NOMO-1 treated with dmso at 0.1 percent for 144 hours (cell line): ENCODE measurements around the gene CYP4V2.
A peak's percentile ranks its signal among the peaks of the same experiment; 100 is the strongest.

ENCODE experiments used
- DNase-seq: peaks from one replicate; lab custom pipeline; 2025; ENCODE audit not compliant: unreplicated experiment; lab: John Stamatoyannopoulos, UW

The CYP4V2 gene

DNA sequence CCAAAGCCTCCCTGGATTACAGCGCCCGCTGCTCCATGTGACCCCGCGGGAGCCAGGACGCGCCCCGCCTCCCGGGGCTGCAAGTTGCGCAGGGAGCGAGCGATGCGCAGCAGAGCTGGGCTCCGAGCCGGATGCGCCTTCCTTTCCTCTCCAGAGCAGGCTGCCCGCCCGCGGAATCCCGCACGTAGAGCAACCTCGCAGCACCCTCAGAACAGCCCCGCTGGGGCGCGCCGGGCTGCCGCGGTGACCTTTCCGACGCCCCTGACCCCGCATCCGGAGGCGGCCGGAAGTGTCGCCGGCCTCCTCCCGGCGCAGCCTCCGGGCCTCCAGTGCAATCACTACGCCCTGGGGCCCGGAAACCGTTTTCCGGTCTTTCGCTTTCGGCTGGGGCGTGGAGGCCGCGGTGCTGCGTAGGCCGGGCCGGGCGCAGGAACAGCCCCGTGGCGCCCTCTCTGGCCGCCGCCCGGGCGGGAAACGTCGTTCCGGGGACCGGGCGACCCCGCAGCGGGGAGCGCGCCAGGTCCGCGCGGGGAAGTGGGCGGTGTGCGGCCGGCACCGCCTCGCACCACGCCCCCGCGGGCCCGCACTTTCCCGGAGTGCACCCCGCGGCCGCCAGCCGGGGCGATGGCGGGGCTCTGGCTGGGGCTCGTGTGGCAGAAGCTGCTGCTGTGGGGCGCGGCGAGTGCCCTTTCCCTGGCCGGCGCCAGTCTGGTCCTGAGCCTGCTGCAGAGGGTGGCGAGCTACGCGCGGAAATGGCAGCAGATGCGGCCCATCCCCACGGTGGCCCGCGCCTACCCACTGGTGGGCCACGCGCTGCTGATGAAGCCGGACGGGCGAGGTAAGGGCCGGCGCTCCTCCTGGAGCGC is at the start of gene CYP4V2:
TSS of gene CYP4V2 (plus strand) at position 368 of the 866 bp plus-strand sequence. CDS start at position 625, 257 bp downstream.
- DNase-seq, result peak; percentile 73

DNA sequence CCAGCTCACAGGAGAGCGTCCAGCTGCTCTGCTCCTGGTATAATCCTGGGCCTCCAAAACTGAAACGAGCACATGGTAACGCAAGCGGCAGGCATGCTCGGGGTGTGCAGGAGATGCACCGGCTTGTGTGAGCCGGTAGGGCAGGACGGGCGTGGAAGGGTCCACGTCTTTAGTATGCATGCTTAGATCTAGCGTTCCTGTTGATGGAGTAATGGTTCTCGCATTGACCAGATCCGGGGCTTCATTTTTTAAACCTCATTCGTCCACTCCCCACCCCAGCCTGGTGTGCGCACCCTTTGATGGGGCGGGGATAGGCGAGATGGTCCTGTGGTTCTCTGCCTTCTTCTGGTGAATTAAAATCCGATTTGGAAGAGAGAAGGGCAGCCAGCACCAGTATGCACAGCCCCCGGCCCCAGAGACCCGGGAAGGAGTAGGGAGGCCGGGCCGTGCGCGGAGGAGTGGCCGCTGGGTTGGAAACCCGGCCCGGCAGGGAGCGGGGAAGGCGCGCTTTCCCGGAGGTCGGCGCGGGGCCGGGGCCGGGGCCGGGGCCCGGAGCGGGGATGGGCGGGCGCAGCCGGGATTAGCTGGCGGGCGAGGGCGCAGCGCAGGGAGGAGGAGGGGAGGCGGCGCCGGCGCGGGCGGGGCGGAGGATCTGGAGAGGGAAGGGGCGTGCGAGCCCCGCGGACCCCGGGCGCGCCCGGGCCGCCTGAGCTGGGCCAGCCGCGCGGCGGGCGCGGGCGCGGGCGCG is 47.0 kb upstream of the CYP4V2 start:
- DNase-seq, result no peak

GRCh38 chr4:186144946-186145569 is 46.3 kb upstream of the CYP4V2 start:
- DNase-seq, result no peak

DNA sequence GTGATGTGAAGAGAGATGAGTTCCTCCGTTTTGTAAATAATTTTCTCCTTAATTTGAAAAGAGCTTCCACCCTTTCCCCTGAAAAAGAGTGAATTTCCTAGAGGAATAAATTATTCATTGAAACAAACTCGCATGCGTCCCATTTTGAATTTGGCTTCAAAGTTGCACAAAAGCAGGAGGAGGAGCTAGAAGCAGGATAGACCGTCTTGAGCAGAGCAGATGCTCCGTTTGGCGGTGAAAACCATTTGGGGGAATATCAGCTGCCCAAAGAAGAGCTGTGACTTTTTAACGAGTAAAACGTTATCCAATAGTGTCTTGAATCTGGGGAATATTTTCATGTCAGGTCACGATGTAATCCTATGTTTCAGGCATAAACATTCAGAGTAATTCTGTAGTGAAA is 44.9 kb upstream of the CYP4V2 start:
- no peak for DNase-seq

- DNase-seq, result no peak
Observed at GRCh38 chr4:186148336-186148975, 42.9 kb upstream of the CYP4V2 start.

DNA sequence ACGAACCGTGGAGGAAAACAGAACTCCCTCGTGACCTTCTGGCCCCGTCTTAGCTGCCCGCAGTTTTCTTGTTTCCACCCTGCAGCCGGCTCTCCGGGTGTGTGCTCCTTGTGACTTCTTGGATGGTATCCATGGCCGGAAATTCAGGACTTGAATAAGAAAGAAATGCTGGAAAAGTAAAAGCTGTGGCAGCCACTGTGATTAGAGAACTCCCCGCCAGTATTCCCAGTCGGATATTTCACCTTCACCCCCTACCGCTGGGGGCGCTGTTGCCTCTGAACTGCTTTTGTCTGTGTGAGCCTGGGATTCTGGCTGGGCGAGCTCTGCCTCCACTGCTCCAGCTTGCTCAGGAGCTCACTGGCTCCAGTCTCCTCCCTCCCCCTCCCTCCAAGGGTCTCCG is 41.5 kb upstream of the CYP4V2 start:
- DNase-seq, result no peak

GRCh38 chr4:186150926-186151325 is 40.4 kb upstream of the CYP4V2 start:
- DNase-seq, result no peak

GRCh38 chr4:186151499-186151898 is 39.9 kb upstream of the CYP4V2 start:
- no peak for DNase-seq

DNA sequence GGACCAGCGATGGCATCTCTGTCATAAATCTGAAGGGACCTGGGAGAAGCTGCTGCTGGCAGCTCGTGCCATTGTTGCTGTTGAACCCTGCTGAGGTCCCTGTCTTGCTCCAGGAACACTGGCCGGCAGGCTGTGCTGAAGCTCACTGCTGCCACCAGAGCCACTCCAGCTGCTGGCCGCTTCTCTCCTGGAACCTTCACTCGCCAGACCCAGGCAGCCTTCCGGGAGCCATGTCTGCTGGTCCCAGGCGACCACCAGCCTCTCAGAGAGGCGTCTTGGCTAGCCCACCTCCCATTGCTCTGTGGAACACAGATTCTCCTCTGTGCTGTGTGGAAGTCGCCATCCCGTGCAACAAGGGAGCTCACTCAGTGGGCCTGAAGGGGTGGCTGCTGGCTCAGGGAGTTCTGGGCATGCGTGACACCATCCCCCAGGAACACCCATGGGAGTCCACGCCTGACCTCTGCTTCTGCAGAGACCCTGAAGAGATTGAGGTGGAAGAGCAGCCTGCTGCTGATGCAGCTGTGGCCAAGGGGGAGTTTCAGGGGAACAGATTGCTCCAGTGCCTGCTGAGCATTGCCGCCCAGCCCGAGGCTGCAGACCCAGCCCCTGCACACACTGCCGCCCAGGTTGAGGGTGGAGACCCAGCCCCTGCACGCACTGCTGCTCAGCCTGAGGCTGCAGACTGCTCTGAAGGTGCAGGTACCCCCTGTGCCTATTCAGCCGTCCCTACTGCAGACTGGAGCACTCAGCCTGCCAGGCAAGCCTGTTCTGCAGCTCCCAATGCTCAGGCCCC is 33.1 kb upstream of the CYP4V2 start:
- no peak for DNase-seq

DNA sequence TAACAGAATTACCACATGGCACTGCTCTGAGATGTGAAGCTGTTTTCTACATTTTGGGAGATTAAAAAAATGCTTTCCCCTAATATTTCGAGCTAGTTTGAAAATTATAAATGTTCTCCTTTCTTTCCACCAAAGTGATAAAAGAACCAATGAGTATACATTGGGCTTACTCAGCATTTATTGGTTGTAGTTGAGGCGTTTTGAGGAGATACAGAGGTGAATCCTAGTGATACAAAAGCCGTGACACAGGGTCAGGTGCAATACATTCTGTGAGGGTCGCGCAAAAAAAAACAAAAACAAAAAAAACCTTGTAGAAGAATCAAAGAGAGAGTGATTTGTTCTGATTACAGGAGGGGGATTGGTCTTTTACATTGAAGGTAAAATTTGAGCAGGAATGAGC is 32.4 kb upstream of the CYP4V2 start:
- no peak for DNase-seq

GRCh38 chr4:186159613-186160012 is 31.8 kb upstream of the CYP4V2 start:
- no peak for DNase-seq

GRCh38 chr4:186161138-186161537 is 30.2 kb upstream of the CYP4V2 start:
- DNase-seq, result no peak

GRCh38 chr4:186166852-186167512 is 24.4 kb upstream of the CYP4V2 start:
- no peak for DNase-seq

GRCh38 chr4:186167605-186168004 is 23.8 kb upstream of the CYP4V2 start:
- no peak for DNase-seq

DNA sequence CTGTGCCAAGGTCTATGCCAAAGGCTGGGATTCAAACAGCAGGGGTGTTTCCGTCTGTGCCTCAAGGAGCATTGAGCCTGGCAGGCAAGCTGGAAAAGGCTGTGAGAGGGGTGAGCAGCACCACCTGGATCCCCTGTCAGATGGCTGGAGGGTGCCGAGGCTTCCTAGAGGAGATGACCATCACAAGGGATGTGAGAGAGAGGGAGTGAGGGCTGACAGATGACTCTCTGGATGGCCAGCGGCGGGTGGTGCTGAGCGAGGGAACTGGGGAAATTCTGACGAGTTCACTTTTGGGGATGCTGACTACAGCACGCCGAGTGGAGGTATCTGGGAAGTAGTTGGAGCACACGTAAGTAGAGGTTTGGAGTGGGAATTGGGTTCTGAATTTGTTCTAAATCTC is 22.6 kb upstream of the CYP4V2 start:
- no peak for DNase-seq

DNA sequence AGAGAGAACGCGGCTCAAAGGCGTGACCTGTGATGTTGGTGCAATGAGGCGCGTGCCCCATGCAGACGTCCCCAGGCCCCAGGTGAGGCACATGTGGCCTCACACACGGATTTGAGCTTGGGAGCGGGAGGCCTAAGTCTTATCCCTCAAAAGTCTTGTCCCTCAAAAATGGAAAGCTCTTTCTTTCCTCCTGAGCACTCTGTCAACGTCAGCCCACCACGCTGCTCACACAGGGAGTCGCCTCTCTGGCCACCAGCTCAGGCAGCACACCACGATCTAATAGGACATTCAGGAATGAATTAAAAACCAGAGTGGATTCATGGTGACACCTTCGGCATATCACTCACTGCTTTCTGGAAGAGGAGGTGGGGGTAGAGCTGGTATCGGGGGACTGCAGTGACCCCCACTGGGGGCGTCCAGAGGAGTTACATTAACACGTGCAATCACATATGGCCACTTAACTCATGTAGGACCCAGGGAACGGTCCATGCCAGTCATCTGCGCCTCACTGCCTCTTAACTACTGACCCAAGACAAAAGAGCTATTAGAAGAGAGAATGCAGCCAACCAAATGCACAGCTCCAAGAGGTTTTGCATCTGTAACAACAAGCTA is 21.9 kb upstream of the CYP4V2 start:
- no peak for DNase-seq

DNA sequence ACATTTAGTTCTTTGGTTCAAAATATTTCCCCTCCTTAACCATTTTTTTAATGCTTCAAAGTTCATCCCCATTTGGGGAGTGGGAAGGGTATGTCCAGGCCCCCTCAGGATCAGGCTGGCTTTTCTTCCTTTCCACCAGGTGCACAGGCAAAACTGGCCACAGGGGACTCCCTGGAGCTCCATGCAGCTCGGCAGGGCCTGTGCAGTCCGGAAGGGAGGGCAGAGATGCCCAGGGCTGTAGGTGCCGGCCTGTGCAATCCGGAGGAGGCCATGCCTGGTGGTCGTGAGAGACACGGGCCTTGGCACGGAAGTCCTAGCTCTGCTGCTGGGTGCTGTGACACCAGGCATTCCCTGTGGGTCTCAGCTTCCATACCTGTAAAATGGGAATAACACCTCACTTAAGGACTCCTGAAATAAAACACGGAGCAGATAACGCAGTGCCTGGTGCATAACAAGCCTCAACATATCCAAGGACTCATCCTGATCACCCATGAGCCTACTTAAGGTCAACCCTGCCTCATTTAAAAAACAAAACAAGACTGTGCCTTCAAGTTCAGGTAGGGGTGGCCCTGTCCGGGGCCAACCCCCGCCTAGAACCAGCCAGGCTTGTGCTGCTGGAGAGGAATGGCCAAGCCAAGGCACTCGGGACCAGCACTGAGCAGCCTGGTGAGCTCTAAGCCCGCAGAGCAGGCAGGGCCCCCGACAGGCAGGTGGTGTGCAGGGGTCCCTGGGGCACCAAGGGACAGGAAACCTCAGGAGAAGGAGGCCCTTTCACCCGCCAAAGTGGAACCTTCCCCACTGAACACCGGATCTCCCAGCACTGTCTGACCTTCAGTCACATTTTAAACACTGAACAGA is 21.2 kb upstream of the CYP4V2 start:
- DNase-seq, result no peak

GRCh38 chr4:186170966-186171365 is 20.4 kb upstream of the CYP4V2 start:
- no peak for DNase-seq

DNA sequence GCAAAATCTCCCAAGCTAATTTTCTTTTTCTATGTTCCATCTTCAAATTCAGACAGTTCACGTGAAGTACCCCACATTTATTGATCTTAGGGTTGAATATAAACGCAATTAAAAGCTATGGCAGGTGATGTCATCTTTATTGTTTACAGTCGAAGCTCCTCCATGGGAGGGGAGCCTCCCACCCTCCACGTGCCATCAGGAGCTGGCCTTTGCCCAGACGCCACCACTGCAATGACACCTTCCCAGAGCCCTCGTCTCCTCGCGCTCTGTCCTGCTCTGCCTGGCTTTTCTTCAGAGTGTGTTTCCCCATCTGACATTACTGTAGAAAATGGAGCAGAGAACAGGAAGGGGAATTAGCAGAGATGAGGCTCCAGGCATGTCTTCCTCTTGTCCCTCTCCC is 18.8 kb upstream of the CYP4V2 start:
- DNase-seq, result no peak
